ENCODE results near the gene NKX1-1.

Gene NKX1-1

DNA sequence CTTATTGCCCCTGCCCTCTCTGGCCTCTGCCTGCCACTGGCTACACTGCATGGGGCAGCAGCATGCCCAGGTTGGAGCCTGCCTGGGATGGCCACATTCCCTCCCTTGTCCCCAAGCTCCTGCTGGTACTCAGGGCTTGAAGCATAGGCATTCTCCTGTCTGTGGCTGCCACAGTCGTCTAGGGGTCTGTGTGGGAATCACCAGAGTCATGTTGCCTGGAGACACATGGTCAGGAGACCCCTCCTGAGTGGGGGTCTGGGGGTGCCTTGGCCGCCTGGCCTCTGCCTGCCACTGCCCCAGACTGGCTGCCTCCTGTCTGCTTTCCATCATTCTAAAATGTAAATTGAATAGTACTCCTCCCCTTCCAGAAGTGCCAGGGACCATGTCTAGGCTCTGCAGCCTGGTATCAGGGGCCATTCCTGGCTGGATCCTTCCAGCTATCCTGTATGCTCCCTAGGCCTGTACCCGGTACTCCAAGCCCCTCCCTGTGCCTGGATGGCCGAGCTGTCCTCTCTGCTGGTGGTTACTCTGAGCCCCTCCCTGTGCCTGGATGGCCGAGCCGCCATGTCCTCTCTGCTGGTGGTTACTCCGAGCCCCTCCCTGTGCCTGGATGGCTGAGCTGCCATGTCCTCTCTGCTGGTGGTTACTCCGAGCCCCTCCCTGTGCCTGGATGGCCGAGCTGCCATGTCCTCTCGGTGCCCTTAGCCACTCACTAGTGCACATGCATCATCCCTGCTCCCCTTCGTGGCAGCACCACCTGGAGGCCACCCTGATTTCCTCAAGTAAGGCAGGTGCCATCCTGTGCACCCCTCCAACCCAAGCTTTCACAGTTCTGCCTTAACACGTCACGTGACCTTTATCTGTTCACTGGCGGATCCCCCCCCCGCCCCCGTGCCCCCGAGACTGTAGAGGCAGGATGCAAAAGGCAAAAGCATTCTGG, 5.5 kb upstream of the NKX1-1 start:
- Histone ChIP-seq H3K27me3 (replicated peaks; ENCODE audit: control insufficient read depth, insufficient read depth, low read length) (no peaks in the 10 kb centered on the region), H3K4me3 (replicated peaks; ENCODE audit: low read depth, low read length) (no peak overlapping the region), H3K36me3 (ENCODE audit: control insufficient read depth, insufficient read depth, low read length) (no peaks in the 10 kb centered on the region)
- DNase-seq (ENCODE audit: extremely low read depth, insufficient read length): no peak
- TF ChIP-seq, protein P1, sequence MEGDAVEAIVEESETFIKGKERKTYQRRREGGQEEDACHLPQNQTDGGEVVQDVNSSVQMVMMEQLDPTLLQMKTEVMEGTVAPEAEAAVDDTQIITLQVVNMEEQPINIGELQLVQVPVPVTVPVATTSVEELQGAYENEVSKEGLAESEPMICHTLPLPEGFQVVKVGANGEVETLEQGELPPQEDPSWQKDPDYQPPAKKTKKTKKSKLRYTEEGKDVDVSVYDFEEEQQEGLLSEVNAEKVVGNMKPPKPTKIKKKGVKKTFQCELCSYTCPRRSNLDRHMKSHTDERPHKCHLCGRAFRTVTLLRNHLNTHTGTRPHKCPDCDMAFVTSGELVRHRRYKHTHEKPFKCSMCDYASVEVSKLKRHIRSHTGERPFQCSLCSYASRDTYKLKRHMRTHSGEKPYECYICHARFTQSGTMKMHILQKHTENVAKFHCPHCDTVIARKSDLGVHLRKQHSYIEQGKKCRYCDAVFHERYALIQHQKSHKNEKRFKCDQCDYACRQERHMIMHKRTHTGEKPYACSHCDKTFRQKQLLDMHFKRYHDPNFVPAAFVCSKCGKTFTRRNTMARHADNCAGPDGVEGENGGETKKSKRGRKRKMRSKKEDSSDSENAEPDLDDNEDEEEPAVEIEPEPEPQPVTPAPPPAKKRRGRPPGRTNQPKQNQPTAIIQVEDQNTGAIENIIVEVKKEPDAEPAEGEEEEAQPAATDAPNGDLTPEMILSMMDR (IDR thresholded peaks at IDR 0.05; ENCODE audit: insufficient read depth, low read length, poor library complexity, severe bottlenecking): no peak

DNA sequence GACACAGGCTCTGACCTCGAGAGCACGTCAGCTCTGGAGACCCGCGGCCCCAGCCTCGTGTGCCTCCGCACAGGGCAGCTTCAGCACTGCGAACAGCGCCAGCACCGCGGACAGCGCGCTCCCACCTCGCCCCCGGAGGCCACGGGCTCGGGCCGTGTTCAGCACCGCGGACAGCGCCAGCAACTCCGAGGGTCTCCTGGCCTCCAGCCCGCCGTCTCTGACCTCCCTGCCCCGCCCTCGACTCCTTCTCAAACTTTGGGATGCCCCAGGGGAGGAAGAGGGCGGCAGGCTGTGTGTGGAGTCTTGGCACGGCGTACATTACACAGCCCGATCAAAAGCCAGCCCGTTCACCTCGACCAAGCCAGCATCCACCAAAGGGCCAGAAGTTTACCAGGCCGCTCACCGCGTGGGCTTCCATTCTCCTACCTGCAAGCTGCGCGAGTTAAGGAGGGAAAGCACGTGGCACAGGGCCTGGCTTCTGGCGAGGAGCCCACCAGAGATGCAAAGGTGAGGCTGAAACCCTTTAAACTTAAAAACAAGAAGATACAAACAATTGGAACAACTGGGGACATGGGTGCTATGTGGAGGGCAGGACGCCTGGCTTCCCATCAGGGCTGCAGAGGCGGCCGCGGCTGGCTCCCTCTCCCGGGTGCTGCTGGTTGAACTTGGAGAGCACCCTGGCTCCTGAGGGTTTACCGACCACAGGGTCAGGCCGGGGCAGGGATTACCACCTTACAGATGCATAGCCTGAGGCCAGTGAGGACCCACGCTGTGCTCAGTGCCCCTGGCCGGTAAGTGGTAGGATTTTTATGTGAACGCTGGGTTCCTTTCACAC, 4.5 kb upstream of the NKX1-1 start:
- no peaks in the 10 kb centered on the region for H3K36me3 ChIP-seq (ENCODE audit: control insufficient read depth, insufficient read depth, low read length)
- TF ChIP-seq, protein P1 (IDR thresholded peaks at IDR 0.05; ENCODE audit: insufficient read depth, low read length, poor library complexity, severe bottlenecking): no peak
- DNase-seq (ENCODE audit: extremely low read depth, insufficient read length): no peak
- no peaks in the 10 kb centered on the region for H3K27me3 ChIP-seq (replicated peaks; ENCODE audit: control insufficient read depth, insufficient read depth, low read length)
- no peak overlapping the region for H3K4me3 ChIP-seq (replicated peaks; ENCODE audit: low read depth, low read length)

DNA sequence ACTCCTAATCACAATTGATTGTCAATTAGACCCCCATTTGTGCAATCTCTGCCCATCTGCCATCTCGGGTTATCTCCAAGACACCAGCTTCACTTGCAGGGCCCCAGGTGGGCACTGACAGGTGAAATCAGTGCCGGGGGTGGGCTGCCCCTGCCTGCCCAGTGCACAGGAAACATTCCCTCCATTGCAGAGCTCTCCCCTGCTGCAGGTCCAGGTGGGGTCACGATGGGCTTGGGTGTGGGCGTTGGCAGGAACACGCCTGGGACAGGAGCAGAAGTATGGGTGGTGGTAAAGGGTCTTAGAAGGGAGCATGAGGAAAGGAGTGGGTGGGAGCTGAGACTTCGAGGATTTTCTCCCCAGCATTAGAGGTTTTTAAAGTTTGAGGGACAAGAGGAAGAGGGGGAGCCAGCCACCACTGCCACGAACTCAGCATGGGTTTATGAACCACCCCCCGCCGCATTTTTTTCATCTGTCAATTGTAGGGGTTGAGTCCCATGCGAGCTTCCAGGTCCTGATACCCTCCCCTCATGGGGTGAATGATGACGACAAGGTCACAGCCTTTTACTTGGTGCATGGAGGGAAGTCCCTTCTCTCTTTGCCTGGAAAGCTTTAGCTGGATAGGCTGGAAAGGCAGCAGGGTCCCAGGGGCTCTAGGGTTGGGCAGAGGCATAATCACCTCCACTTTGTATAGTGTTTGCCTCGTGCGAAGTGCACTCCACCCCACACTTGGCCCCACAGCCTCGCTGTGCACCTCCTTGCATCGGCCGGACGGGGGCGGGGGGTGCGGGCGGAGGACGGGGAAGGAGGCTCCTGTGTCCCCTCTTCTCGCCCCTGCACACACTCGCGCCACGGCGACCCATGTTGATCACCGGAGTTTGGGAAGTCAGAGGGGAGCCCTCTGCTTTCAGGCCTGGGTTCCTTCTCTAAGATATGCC, 3.5 kb upstream of the NKX1-1 start:
- Histone ChIP-seq H3K36me3 (ENCODE audit: control insufficient read depth, insufficient read depth, low read length) (no peaks in the 10 kb centered on the region), H3K27me3 (replicated peaks; ENCODE audit: control insufficient read depth, insufficient read depth, low read length) (no peaks in the 10 kb centered on the region), H3K4me3 (replicated peaks; ENCODE audit: low read depth, low read length) (no peak overlapping the region)
- no peak for DNase-seq (ENCODE audit: extremely low read depth, insufficient read length)
- TF ChIP-seq, protein P1 (IDR thresholded peaks at IDR 0.05; ENCODE audit: insufficient read depth, low read length, poor library complexity, severe bottlenecking): no peak

DNA sequence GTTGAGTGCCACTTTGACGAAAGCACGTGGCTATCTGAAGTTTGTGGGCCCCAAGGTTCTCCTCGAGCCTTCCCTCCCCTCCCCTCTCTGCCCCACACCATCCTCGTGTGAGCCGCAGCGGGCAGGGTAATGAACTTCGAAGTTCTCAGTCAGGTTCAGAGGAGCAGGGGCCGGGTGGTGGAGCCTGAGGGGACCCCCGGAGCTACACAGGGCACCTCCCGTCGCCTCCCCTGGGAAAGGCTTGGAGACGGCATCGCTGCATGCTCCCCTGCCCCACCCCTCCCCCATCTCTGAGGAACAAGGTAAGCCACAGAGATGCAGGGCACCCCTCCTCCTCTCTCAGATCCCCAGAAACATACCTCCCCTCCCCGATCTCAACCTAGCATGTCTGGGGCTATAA, 2.8 kb upstream of the NKX1-1 start:
- TF ChIP-seq, protein P1 (IDR thresholded peaks at IDR 0.05; ENCODE audit: insufficient read depth, low read length, poor library complexity, severe bottlenecking): no peak
- no peak overlapping the region for H3K4me3 ChIP-seq (replicated peaks; ENCODE audit: low read depth, low read length)
- DNase-seq (ENCODE audit: extremely low read depth, insufficient read length): no peak
- no peaks in the 10 kb centered on the region for H3K27me3 ChIP-seq (replicated peaks; ENCODE audit: control insufficient read depth, insufficient read depth, low read length)
- H3K36me3 ChIP-seq (ENCODE audit: control insufficient read depth, insufficient read depth, low read length): no peaks in the 10 kb centered on the region

DNA sequence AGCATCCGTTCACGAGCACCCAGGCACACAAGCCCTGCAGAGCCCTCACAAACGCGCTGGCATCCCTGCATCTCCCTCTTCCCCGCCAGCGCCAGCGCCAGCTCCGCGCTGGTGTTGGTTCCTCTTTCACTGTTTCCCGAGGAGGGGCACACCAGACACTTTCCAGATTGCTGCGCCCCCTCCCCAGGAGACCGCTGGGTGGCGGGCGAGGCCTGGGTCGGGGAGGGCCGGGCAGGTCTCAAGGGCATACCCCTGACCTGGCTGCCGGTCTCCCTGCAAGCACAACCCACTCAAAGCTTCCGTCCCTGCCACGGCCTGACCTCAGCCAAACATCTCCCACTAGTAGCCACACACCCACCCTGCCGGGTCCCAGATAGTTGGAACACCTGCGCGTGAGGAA, 2.2 kb upstream of the NKX1-1 start:
- Histone ChIP-seq H3K36me3 (ENCODE audit: control insufficient read depth, insufficient read depth, low read length) (no peaks in the 10 kb centered on the region), H3K4me3 (replicated peaks; ENCODE audit: low read depth, low read length) (no peak overlapping the region), H3K27me3 (replicated peaks; ENCODE audit: control insufficient read depth, insufficient read depth, low read length) (no peaks in the 10 kb centered on the region)
- DNase-seq (ENCODE audit: extremely low read depth, insufficient read length): no peak
- TF ChIP-seq, protein P1 (IDR thresholded peaks at IDR 0.05; ENCODE audit: insufficient read depth, low read length, poor library complexity, severe bottlenecking): no peak

Measured in GM06990 (cell line).